ENCODE data around the gene MAG. TPM values are rescaled to one million over a fixed set of nuclear protein-coding genes. Genes with fewer than 3 reads are reported as not detected.

Gene MAG
- total and polyA plus RNA-seq, 2 donors (not counting 1 experiment from before 2014, with no cell fraction given), result 0.50 TPM; not detected in 1

DNA sequence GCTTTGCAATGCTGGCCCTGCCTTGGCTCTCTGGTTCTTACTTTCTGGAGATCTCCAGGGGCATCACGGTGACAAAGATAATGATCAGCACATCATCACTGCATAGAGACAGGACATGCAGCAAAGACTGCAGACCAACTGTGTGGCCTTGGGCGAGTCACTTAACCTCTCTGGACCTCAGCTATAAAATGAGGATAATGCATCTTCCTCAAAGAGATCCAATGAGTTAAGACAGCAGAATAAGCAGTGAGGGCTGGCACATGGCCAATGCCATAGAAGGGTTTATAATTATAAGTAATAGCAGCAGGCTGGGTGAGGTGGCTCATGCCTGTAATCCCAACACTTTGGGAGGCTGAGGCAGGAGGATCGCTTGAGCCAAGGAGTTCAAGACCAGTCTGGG lies 2.4 kb downstream of the MAG start:
- no peak for DNase-seq (ENCODE audit: low read depth in 2 of 2)
- Histone ChIP-seq H3K27ac (ENCODE audit: insufficient read depth, low read length) (no peak overlapping the region), H3K79me2 (ENCODE audit: control insufficient read depth, insufficient read depth, low read length) (no peaks in the 10 kb centered on the region), H3K36me3 (ENCODE audit: control insufficient read depth, insufficient read depth, low read length) (no peaks in the 10 kb centered on the region), H3K9ac (ENCODE audit: insufficient read depth, low read length) (no peak overlapping the region), H4K20me1 (ENCODE audit: control insufficient read depth, extremely low read depth, insufficient read depth, low read length) (no peaks in the 10 kb centered on the region), H3K4me2 (ENCODE audit: extremely low read depth, insufficient read depth, low read length) (no peak overlapping the region), H3K9me3 (ENCODE audit: control insufficient read depth, insufficient read depth, low read depth, low read length) (no peaks in the 10 kb centered on the region), H2AFZ (ENCODE audit: low read length) (no peak overlapping the region), H3K4me3 (replicated peaks in 1 of 4; ENCODE audit: control extremely low read depth in 1 of 4, insufficient read depth in 1 of 4, low read depth in 3 of 4, low read length in 4 of 4) (no peak overlapping the region), H3K27me3 (ENCODE audit: control insufficient read depth, insufficient read depth, low read length) (peaks cover 7% of the 10 kb centered on the region), H3K4me1 (ENCODE audit: control insufficient read depth, extremely low read depth, insufficient read depth, low read length) (no peaks in the 10 kb centered on the region)
- TF ChIP-seq EZH2 (IDR thresholded peaks at IDR 0.05; ENCODE audit: low read length, missing control alignments), result no peak
- TF ChIP-seq, protein P1, sequence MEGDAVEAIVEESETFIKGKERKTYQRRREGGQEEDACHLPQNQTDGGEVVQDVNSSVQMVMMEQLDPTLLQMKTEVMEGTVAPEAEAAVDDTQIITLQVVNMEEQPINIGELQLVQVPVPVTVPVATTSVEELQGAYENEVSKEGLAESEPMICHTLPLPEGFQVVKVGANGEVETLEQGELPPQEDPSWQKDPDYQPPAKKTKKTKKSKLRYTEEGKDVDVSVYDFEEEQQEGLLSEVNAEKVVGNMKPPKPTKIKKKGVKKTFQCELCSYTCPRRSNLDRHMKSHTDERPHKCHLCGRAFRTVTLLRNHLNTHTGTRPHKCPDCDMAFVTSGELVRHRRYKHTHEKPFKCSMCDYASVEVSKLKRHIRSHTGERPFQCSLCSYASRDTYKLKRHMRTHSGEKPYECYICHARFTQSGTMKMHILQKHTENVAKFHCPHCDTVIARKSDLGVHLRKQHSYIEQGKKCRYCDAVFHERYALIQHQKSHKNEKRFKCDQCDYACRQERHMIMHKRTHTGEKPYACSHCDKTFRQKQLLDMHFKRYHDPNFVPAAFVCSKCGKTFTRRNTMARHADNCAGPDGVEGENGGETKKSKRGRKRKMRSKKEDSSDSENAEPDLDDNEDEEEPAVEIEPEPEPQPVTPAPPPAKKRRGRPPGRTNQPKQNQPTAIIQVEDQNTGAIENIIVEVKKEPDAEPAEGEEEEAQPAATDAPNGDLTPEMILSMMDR (conservative IDR thresholded peaks at IDR 0.05 in 1 of 2, IDR thresholded peaks at IDR 0.05 in 1 of 2; ENCODE audit: low read depth in 1 of 2, low read length in 2 of 2), result no peak

DNA sequence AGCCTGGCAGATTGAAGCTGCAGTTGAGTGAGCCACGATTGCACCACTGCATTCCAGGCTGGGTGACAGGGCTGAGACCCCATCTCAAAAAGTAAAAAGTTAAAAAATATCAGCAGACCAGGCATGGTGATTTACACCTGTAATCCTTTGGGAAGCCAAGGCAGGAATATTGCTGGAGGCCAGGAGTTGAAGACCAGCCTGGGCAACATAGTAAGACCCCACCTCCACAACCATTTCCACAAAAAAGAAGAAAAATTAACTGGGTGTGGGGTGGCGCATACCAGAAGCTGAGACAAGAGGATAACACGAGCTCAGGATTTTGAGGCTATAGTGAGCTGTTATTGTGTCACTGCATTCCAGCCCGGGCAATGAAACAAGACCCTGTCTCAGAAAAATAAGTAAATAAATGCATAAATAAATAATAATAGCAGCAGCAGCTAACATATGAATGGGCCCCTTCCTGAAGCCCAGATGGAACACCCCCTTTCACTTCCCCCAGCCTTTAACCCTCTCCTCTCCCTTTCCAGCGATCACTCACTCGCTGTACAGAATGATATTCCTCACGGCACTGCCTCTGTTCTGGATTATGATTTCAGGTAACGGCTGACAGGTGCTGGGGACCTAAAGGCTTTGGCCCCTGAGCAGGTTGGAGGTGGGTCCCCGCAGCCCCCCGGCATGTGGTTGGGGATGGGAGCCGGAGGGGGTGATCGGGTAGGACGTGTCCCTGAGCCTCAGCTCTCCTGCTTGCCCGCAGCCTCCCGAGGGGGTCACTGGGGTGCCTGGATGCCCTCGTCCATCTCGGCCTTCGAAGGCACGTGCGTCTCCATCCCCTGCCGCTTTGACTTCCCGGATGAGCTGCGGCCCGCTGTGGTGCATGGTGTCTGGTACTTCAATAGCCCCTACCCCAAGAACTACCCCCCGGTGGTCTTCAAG lies 3.2 kb downstream of the MAG start:
- Histone ChIP-seq H3K4me1 (ENCODE audit: control insufficient read depth, extremely low read depth, insufficient read depth, low read length) (no peaks in the 10 kb centered on the region), H3K27me3 (ENCODE audit: control insufficient read depth, insufficient read depth, low read length) (peaks cover 7% of the 10 kb centered on the region), H3K4me3 (replicated peaks in 1 of 4; ENCODE audit: control extremely low read depth in 1 of 4, insufficient read depth in 1 of 4, low read depth in 3 of 4, low read length in 4 of 4) (no peak overlapping the region), H3K4me2 (ENCODE audit: extremely low read depth, insufficient read depth, low read length) (no peak overlapping the region), H2AFZ (ENCODE audit: low read length) (no peak overlapping the region), H3K79me2 (ENCODE audit: control insufficient read depth, insufficient read depth, low read length) (no peaks in the 10 kb centered on the region), H3K36me3 (ENCODE audit: control insufficient read depth, insufficient read depth, low read length) (no peaks in the 10 kb centered on the region), H3K9ac (ENCODE audit: insufficient read depth, low read length) (no peak overlapping the region), H3K27ac (ENCODE audit: insufficient read depth, low read length) (no peak overlapping the region), H4K20me1 (ENCODE audit: control insufficient read depth, extremely low read depth, insufficient read depth, low read length) (no peaks in the 10 kb centered on the region), H3K9me3 (ENCODE audit: control insufficient read depth, insufficient read depth, low read depth, low read length) (no peaks in the 10 kb centered on the region)
- DNase-seq (ENCODE audit: low read depth in 2 of 2), result no peak
- TF ChIP-seq EZH2 (IDR thresholded peaks at IDR 0.05; ENCODE audit: low read length, missing control alignments), result no peak
- TF ChIP-seq, protein P1 (conservative IDR thresholded peaks at IDR 0.05 in 1 of 2, IDR thresholded peaks at IDR 0.05 in 1 of 2; ENCODE audit: low read depth in 1 of 2, low read length in 2 of 2), result no peak

DNA sequence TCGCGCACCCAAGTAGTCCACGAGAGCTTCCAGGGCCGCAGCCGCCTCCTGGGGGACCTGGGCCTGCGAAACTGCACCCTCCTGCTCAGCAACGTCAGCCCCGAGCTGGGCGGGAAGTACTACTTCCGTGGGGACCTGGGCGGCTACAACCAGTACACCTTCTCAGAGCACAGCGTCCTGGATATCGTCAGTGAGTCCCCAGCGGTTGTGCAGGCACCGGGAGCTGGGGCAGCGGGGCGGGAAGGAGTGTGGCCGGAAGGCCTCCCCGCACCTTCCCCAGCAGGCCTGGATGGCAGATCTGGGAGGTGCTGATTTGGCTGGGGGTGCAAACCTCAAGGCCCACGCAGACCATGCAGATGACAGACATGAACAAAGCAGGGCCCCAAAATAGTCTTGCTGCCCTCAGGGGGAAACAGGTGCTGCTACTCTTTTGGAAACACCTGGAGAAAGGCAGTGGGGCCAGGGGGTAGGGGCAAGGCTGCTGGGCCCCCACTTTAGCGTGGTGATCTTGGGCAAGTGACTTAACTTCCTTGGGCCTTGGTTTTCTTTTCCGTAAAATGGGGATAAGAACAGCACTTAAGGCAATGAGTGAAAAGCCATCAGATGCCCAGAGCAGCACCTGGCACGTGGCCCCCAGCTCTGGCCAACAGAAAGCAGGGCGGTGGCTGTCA lies 4.0 kb downstream of the MAG start:
- H3K27ac ChIP-seq (ENCODE audit: insufficient read depth, low read length), result no peak overlapping the region
- no peaks in the 10 kb centered on the region for H3K79me2 ChIP-seq (ENCODE audit: control insufficient read depth, insufficient read depth, low read length)
- no peak for DNase-seq (ENCODE audit: low read depth in 2 of 2)
- no peak overlapping the region for H2AFZ ChIP-seq (ENCODE audit: low read length)
- no peaks in the 10 kb centered on the region for H3K9me3 ChIP-seq (ENCODE audit: control insufficient read depth, insufficient read depth, low read depth, low read length)
- peaks cover 7% of the 10 kb centered on the region for H3K27me3 ChIP-seq (ENCODE audit: control insufficient read depth, insufficient read depth, low read length)
- H3K36me3 ChIP-seq (ENCODE audit: control insufficient read depth, insufficient read depth, low read length), result no peaks in the 10 kb centered on the region
- no peak overlapping the region for H3K4me3 ChIP-seq (replicated peaks in 1 of 4; ENCODE audit: control extremely low read depth in 1 of 4, insufficient read depth in 1 of 4, low read depth in 3 of 4, low read length in 4 of 4)
- H4K20me1 ChIP-seq (ENCODE audit: control insufficient read depth, extremely low read depth, insufficient read depth, low read length), result no peaks in the 10 kb centered on the region
- TF ChIP-seq, protein P1 (conservative IDR thresholded peaks at IDR 0.05 in 1 of 2, IDR thresholded peaks at IDR 0.05 in 1 of 2; ENCODE audit: low read depth in 1 of 2, low read length in 2 of 2), result no peak
- no peak for TF ChIP-seq EZH2 (IDR thresholded peaks at IDR 0.05; ENCODE audit: low read length, missing control alignments)
- H3K4me1 ChIP-seq (ENCODE audit: control insufficient read depth, extremely low read depth, insufficient read depth, low read length), result no peaks in the 10 kb centered on the region
- H3K4me2 ChIP-seq (ENCODE audit: extremely low read depth, insufficient read depth, low read length), result no peak overlapping the region
- H3K9ac ChIP-seq (ENCODE audit: insufficient read depth, low read length), result no peak overlapping the region

Measured in fibroblast of lung (primary cell).